Activated CD4-positive, alpha-beta T cell treated with anti-CD3 and anti-CD28 coated beads, Interleukin-2, amount 10 ng/mL, durations not matched to agents 24 days and 14 days (primary cell): Measurements from ENCODE around the gene CENPW. TPM values are rescaled to one million over a fixed set of nuclear protein-coding genes. Genes with fewer than 3 reads are reported as not detected.
A peak's percentile ranks its signal among the peaks of the same experiment; 100 is the strongest.

ENCODE experiments used
- DNase-seq: peaks from one replicate; pipeline ENCODE4 v3.0.0; 2022
- H3K27ac Mint-ChIP-seq: one replicate; pipeline ENCODE4 v1.8.0; 2022; ENCODE audit warnings: mild to moderate bottlenecking, mixed read lengths
- H3K27me3 Mint-ChIP-seq: one replicate; pipeline ENCODE4 v1.8.0; 2022; ENCODE audit warnings: mixed read lengths
- H3K36me3 Mint-ChIP-seq: one replicate; pipeline ENCODE4 v1.8.0; 2022; ENCODE audit warnings: low read depth, mild to moderate bottlenecking, mixed read lengths
- H3K4me1 Mint-ChIP-seq: one replicate; pipeline ENCODE4 v1.8.0; 2021; ENCODE audit warnings: mixed read lengths
- H3K4me3 Mint-ChIP-seq: one replicate; pipeline ENCODE4 v1.8.0; 2022; ENCODE audit warnings: mild to moderate bottlenecking, moderate library complexity, mixed read lengths
- H3K9me3 Mint-ChIP-seq: one replicate; pipeline ENCODE4 v1.8.0; 2021; ENCODE audit warnings: mixed read lengths
- intact Hi-C: fragments of 100-400 bp; cut with micrococcal nuclease; formaldehyde crosslinking; loops from one replicate; pipeline ENCODE4 v1.15.1; 2023
- total RNA-seq: library from RNA; stranded (reverse); gene quantifications from 2 replicates; pipeline ENCODE4 v1.2.3, GENCODE V29; 2022

Gene CENPW
- total RNA-seq: 42.7 and 45.8 TPM in 2 replicates

- Mint-ChIP-seq H3K36me3 (no peaks in the 10 kb centered on the region), H3K4me3 (no peak within 1 kb of the TSS), H3K9me3 (no peaks in the 10 kb centered on the region), H3K27me3 (no peaks in the 10 kb centered on the region), H3K4me1 (peaks cover 26% of the 10 kb centered on the region), H3K27ac (no peak within 1 kb of the TSS)
- intact Hi-C loops: loop anchor here (2.0 to 5.0 kb wide), 4 partner anchors 158 to 559 kb away; partner anchors contain the start of genes NCOA7 and TRMT11
- DNase-seq: peak; percentile 99
Measured at GRCh38 chr6:126339796-126340609, at the start of gene CENPW. Gene CENPW (plus strand): TSS chr6:126340115. CDS start chr6:126340274, 159 bp downstream.

GRCh38 chr6:126293891-126294524 is 45.9 kb upstream of the CENPW start:
- no peaks in the 10 kb centered on the region for H3K4me1 Mint-ChIP-seq
- peaks cover 6% of the 10 kb centered on the region for H3K27me3 Mint-ChIP-seq
- no peaks in the 10 kb centered on the region for H3K36me3 Mint-ChIP-seq
- DNase-seq: no peak
- intact Hi-C loops: no loop called here
- H3K27ac Mint-ChIP-seq: no peak overlapping the region
- no peaks in the 10 kb centered on the region for H3K9me3 Mint-ChIP-seq
- H3K4me3 Mint-ChIP-seq: no peak overlapping the region

GRCh38 chr6:126300126-126300525 is 39.8 kb upstream of the CENPW start:
- Mint-ChIP-seq H3K4me1 (peaks cover 10% of the 10 kb centered on the region), H3K27ac (no peak overlapping the region), H3K4me3 (peak overlapping the region; percentile 10), H3K27me3 (peaks cover 7% of the 10 kb centered on the region), H3K9me3 (no peaks in the 10 kb centered on the region), H3K36me3 (no peaks in the 10 kb centered on the region)
- intact Hi-C loops: no loop called here
- DNase-seq: no peak

DNA sequence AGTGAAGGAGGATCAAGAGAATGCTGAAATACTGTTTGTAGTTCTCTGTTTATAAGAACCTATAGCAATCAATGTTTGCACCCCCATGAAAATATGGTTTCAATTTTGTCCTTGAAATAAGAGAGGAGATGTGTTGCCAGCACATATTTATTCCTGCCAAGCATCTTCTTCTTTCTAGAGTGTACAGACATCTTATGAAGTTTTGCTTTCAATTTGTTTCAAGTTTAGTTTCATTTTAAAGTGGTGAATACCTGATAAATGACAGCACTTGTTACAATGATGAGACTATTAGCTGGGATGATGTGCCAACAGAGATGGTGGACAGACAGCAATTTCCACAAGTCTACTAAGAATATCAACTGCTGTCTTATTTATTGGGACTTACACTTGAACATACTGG is 39.2 kb upstream of the CENPW start:
- no peak for DNase-seq
- peaks cover 10% of the 10 kb centered on the region for H3K4me1 Mint-ChIP-seq
- intact Hi-C loops: no loop called here
- peaks cover 7% of the 10 kb centered on the region for H3K27me3 Mint-ChIP-seq
- H3K4me3 Mint-ChIP-seq: peak overlapping the region; percentile 24
- H3K9me3 Mint-ChIP-seq: no peaks in the 10 kb centered on the region
- H3K36me3 Mint-ChIP-seq: no peaks in the 10 kb centered on the region
- H3K27ac Mint-ChIP-seq: no peak overlapping the region

GRCh38 chr6:126302191-126302590 is 37.7 kb upstream of the CENPW start:
- Mint-ChIP-seq H3K27ac (no peak overlapping the region), H3K36me3 (no peaks in the 10 kb centered on the region), H3K4me1 (peaks cover 10% of the 10 kb centered on the region), H3K4me3 (no peak overlapping the region), H3K9me3 (no peaks in the 10 kb centered on the region), H3K27me3 (peaks cover 9% of the 10 kb centered on the region)
- intact Hi-C loops: no loop called here
- no peak for DNase-seq

DNA sequence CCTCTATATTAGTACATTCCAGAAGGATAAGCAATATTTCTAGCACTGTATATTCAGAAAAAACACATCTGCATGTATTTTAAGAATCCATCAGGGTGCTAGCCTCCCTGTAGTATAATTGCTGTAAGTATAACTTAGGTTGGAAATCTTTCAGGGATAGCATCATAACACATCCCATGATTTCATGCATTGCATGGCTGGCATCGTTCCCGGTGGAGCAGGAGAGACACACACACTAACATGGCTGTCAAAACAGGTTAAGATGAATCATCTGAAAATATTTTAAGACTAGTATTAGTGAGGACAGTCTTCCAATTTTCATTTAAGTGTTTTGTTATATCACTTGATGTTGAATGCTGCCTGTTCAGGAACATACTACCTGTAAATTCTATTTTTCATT is 32.1 kb upstream of the CENPW start:
- intact Hi-C loops: no loop called here
- no peak overlapping the region for H3K4me3 Mint-ChIP-seq
- H3K9me3 Mint-ChIP-seq: no peaks in the 10 kb centered on the region
- no peak overlapping the region for H3K27ac Mint-ChIP-seq
- DNase-seq: no peak
- no peaks in the 10 kb centered on the region for H3K36me3 Mint-ChIP-seq
- no peaks in the 10 kb centered on the region for H3K4me1 Mint-ChIP-seq
- peaks cover 4% of the 10 kb centered on the region for H3K27me3 Mint-ChIP-seq

- H3K4me3 Mint-ChIP-seq: no peak overlapping the region
- H3K9me3 Mint-ChIP-seq: no peaks in the 10 kb centered on the region
- no peaks in the 10 kb centered on the region for H3K36me3 Mint-ChIP-seq
- H3K27ac Mint-ChIP-seq: no peak overlapping the region
- H3K4me1 Mint-ChIP-seq: no peaks in the 10 kb centered on the region
- DNase-seq: no peak
- intact Hi-C loops: no loop called here
- H3K27me3 Mint-ChIP-seq: peaks cover 4% of the 10 kb centered on the region
Measured at GRCh38 chr6:126308362-126308761, 31.6 kb upstream of the CENPW start.

GRCh38 chr6:126312013-126312665 is 27.8 kb upstream of the CENPW start:
- Mint-ChIP-seq H3K36me3 (no peaks in the 10 kb centered on the region), H3K27me3 (peaks cover 2% of the 10 kb centered on the region), H3K9me3 (no peaks in the 10 kb centered on the region), H3K4me1 (no peaks in the 10 kb centered on the region), H3K4me3 (no peak overlapping the region), H3K27ac (no peak overlapping the region)
- intact Hi-C loops: no loop called here
- no peak for DNase-seq

GRCh38 chr6:126313941-126314340 is 26.0 kb upstream of the CENPW start:
- intact Hi-C loops: no loop called here
- Mint-ChIP-seq H3K27ac (no peak overlapping the region), H3K36me3 (no peaks in the 10 kb centered on the region), H3K9me3 (no peaks in the 10 kb centered on the region), H3K27me3 (peaks cover 2% of the 10 kb centered on the region), H3K4me1 (no peaks in the 10 kb centered on the region), H3K4me3 (no peak overlapping the region)
- no peak for DNase-seq

GRCh38 chr6:126318797-126319196 is 21.1 kb upstream of the CENPW start:
- Mint-ChIP-seq H3K4me3 (no peak overlapping the region), H3K36me3 (no peaks in the 10 kb centered on the region), H3K27ac (no peak overlapping the region), H3K27me3 (peaks cover 14% of the 10 kb centered on the region), H3K9me3 (no peaks in the 10 kb centered on the region), H3K4me1 (no peaks in the 10 kb centered on the region)
- DNase-seq: no peak
- intact Hi-C loops: no loop called here

GRCh38 chr6:126333729-126334128 is 6.2 kb upstream of the CENPW start:
- DNase-seq: no peak
- H3K4me3 Mint-ChIP-seq: no peak overlapping the region
- no peaks in the 10 kb centered on the region for H3K9me3 Mint-ChIP-seq
- no peak overlapping the region for H3K27ac Mint-ChIP-seq
- intact Hi-C loops: no loop called here
- H3K27me3 Mint-ChIP-seq: peaks cover 1% of the 10 kb centered on the region
- no peaks in the 10 kb centered on the region for H3K4me1 Mint-ChIP-seq
- H3K36me3 Mint-ChIP-seq: no peaks in the 10 kb centered on the region

GRCh38 chr6:126335210-126335609 is 4.7 kb upstream of the CENPW start:
- Mint-ChIP-seq H3K36me3 (no peaks in the 10 kb centered on the region), H3K4me1 (no peaks in the 10 kb centered on the region), H3K27me3 (peaks cover 1% of the 10 kb centered on the region), H3K9me3 (no peaks in the 10 kb centered on the region), H3K27ac (no peak overlapping the region), H3K4me3 (no peak overlapping the region)
- no peak for DNase-seq
- intact Hi-C loops: loop anchor here (5.0 kb wide), 1 partner anchor 348 kb away; the partner anchor contains the start of gene TRMT11

GRCh38 chr6:126337323-126337722 is 2.6 kb upstream of the CENPW start:
- Mint-ChIP-seq H3K4me3 (no peak overlapping the region), H3K9me3 (no peaks in the 10 kb centered on the region), H3K4me1 (peaks cover 14% of the 10 kb centered on the region), H3K27me3 (peaks cover 1% of the 10 kb centered on the region), H3K36me3 (no peaks in the 10 kb centered on the region), H3K27ac (no peak overlapping the region)
- intact Hi-C loops: loop anchor here (5.0 kb wide), 1 partner anchor 350 kb away; the partner anchor contains the start of gene TRMT11
- DNase-seq: no peak

GRCh38 chr6:126341126-126341525 is 1.2 kb downstream of the CENPW start:
- intact Hi-C loops: loop anchor here (2.0 to 5.0 kb wide), 3 partner anchors 159 to 560 kb away; partner anchors contain the start of gene NCOA7
- no peak overlapping the region for H3K27ac Mint-ChIP-seq
- H3K27me3 Mint-ChIP-seq: no peaks in the 10 kb centered on the region
- no peaks in the 10 kb centered on the region for H3K9me3 Mint-ChIP-seq
- peaks cover 26% of the 10 kb centered on the region for H3K4me1 Mint-ChIP-seq
- DNase-seq: no peak
- no peak overlapping the region for H3K4me3 Mint-ChIP-seq
- no peaks in the 10 kb centered on the region for H3K36me3 Mint-ChIP-seq
